Measurements from ENCODE around the gene PNPT1. TPM values are rescaled to one million over a fixed set of nuclear protein-coding genes. Genes with fewer than 3 reads are reported as not detected.

The PNPT1 gene
- total and polyA plus RNA-seq, 2 of the 13 experiments (the other 11 are each of a cell fraction or from before 2014, with no cell fraction given), result 23.4 to 61.0 TPM

DNA sequence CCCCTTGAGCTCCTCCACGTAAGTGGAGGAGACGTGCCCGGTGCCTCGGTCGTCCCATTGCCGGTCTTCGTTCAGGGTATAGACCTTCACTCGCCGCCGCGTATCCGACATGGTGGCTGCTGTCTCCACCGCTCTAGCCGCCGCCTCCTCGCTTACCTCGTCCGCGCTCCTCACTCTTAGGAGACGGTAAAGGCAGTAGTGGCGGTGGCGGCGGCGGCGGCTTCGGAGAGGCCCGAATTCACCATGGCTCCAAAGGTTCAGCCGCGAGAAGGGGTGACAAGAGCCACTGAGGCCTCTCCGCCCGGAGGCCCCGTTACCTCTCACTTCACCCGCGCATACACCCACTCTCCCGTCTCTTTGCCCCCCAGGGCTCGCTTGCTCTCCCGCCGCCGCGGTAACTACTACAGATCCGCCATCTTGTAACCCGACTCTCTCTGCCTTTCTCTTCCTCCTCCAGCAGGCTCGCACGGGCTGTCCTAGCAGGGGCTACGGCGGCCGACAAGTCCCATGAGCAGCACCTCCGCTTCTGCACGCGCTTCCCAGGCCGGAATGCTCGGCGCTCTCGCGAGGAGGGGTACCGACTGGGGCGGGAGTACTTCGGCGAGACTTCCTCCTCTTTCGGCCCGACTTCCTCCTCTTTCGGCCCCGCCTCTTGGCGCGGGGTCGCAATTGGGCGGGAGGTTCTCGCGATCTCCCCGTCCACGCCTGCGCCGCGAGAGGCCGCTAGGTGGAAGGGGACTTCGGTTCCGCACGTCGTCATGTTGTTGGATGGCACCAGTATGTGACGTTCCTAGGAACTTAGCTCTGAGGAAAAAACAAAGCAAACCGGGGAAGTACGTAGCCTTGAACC, 76.2 kb downstream of the PNPT1 start, which contains the start of gene PPP4R3B (continued):
- TF ChIP-seq JUNB (CRISPR knock-in tag; IDR thresholded peaks at IDR 0.05; ENCODE audit: borderline replicate concordance) (peak; percentile 65; the same call in 1 of the 2 replicates), ZEB1 (IDR thresholded peaks at IDR 0.05; ENCODE audit: insufficient replicate concordance, low read depth) (peak; percentile 19), DR1 (CRISPR knock-in tag; IDR thresholded peaks at IDR 0.05) (peak; percentile 98), ZNF782 (CRISPR knock-in tag; IDR thresholded peaks at IDR 0.05; ENCODE audit: borderline replicate concordance) (no peak; the same call in none of the 2 replicates), CCDC6 (CRISPR knock-in tag; IDR thresholded peaks at IDR 0.05) (peak; percentile 95), TEAD2 (CRISPR knock-in tag; IDR thresholded peaks at IDR 0.05) (no peak), HOXA5 (CRISPR knock-in tag; IDR thresholded peaks at IDR 0.05) (peak; percentile 97), ZNF670 (CRISPR knock-in tag; IDR thresholded peaks at IDR 0.05; ENCODE audit: borderline replicate concordance) (no peak; the same call in 1 of the 2 replicates), MTF2 (CRISPR knock-in tag; IDR thresholded peaks at IDR 0.05; ENCODE audit: borderline replicate concordance) (peak; percentile 66; the same call in 1 of the 2 replicates), RARA (CRISPR knock-in tag; IDR thresholded peaks at IDR 0.05) (no peak; the same call in none of the 2 replicates)
- TF ChIP-seq, protein P1, sequence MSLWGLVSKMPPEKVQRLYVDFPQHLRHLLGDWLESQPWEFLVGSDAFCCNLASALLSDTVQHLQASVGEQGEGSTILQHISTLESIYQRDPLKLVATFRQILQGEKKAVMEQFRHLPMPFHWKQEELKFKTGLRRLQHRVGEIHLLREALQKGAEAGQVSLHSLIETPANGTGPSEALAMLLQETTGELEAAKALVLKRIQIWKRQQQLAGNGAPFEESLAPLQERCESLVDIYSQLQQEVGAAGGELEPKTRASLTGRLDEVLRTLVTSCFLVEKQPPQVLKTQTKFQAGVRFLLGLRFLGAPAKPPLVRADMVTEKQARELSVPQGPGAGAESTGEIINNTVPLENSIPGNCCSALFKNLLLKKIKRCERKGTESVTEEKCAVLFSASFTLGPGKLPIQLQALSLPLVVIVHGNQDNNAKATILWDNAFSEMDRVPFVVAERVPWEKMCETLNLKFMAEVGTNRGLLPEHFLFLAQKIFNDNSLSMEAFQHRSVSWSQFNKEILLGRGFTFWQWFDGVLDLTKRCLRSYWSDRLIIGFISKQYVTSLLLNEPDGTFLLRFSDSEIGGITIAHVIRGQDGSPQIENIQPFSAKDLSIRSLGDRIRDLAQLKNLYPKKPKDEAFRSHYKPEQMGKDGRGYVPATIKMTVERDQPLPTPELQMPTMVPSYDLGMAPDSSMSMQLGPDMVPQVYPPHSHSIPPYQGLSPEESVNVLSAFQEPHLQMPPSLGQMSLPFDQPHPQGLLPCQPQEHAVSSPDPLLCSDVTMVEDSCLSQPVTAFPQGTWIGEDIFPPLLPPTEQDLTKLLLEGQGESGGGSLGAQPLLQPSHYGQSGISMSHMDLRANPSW (CRISPR knock-in tag; IDR thresholded peaks at IDR 0.05; ENCODE audit: borderline replicate concordance), result peak; percentile 91
- TF ChIP-seq, protein P2, sequence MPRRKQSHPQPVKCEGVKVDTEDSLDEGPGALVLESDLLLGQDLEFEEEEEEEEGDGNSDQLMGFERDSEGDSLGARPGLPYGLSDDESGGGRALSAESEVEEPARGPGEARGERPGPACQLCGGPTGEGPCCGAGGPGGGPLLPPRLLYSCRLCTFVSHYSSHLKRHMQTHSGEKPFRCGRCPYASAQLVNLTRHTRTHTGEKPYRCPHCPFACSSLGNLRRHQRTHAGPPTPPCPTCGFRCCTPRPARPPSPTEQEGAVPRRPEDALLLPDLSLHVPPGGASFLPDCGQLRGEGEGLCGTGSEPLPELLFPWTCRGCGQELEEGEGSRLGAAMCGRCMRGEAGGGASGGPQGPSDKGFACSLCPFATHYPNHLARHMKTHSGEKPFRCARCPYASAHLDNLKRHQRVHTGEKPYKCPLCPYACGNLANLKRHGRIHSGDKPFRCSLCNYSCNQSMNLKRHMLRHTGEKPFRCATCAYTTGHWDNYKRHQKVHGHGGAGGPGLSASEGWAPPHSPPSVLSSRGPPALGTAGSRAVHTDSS (CRISPR knock-in tag; conservative IDR thresholded peaks at IDR 0.05), result peak; percentile 27; the same call in 1 of the 2 replicates
- TF ChIP-seq, protein P3, sequence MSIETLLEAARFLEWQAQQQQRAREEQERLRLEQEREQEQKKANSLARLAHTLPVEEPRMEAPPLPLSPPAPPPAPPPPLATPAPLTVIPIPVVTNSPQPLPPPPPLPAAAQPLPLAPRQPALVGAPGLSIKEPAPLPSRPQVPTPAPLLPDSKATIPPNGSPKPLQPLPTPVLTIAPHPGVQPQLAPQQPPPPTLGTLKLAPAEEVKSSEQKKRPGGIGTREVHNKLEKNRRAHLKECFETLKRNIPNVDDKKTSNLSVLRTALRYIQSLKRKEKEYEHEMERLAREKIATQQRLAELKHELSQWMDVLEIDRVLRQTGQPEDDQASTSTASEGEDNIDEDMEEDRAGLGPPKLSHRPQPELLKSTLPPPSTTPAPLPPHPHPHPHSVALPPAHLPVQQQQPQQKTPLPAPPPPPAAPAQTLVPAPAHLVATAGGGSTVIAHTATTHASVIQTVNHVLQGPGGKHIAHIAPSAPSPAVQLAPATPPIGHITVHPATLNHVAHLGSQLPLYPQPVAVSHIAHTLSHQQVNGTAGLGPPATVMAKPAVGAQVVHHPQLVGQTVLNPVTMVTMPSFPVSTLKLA (IDR thresholded peaks at IDR 0.05), result peak; percentile 89
- TF ChIP-seq, protein P4, sequence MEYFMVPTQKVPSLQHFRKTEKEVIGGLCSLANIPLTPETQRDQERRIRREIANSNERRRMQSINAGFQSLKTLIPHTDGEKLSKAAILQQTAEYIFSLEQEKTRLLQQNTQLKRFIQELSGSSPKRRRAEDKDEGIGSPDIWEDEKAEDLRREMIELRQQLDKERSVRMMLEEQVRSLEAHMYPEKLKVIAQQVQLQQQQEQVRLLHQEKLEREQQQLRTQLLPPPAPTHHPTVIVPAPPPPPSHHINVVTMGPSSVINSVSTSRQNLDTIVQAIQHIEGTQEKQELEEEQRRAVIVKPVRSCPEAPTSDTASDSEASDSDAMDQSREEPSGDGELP (IDR thresholded peaks at IDR 0.05; ENCODE audit: borderline replicate concordance, low read depth), result peak; percentile 67; the same call in 1 of the 2 replicates
- TF ChIP-seq, protein P5, sequence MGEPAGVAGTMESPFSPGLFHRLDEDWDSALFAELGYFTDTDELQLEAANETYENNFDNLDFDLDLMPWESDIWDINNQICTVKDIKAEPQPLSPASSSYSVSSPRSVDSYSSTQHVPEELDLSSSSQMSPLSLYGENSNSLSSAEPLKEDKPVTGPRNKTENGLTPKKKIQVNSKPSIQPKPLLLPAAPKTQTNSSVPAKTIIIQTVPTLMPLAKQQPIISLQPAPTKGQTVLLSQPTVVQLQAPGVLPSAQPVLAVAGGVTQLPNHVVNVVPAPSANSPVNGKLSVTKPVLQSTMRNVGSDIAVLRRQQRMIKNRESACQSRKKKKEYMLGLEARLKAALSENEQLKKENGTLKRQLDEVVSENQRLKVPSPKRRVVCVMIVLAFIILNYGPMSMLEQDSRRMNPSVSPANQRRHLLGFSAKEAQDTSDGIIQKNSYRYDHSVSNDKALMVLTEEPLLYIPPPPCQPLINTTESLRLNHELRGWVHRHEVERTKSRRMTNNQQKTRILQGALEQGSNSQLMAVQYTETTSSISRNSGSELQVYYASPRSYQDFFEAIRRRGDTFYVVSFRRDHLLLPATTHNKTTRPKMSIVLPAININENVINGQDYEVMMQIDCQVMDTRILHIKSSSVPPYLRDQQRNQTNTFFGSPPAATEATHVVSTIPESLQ (CRISPR knock-in tag; conservative IDR thresholded peaks at IDR 0.05), result no peak
- TF ChIP-seq, protein P6, sequence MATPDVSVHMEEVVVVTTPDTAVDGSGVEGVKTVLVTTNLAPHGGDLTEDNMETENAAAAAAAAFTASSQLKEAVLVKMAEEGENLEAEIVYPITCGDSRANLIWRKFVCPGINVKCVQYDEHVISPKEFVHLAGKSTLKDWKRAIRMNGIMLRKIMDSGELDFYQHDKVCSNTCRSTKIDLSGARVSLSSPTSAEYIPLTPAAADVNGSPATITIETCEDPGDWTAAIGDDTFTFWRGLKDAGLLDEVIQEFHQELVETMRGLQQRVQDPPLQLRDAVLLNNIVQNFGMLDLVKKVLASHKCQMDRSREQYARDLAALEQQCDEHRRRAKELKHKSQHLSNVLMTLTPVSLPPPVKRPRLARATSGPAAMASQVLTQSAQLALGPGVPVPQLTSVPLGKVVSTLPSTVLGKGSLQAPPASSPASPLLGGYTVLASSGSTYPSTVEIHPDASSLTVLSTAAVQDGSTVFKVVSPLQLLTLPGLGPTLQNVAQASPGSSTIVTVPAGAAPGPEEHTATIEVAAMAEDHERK (CRISPR knock-in tag; IDR thresholded peaks at IDR 0.05; ENCODE audit: low read depth), result peak; percentile 71; the same call in 1 of the 2 replicates
